Esophagus muscularis mucosa (tissue), 4 donors: ENCODE results near the gene MAGI3.

Experiments used
- CTCF ChIP-seq, 3 experiments: fragments of 200-600 bp in 2 of 3; fragments of 450-650 bp in 1 of 3; sonication (generic) in 2 of 3; IDR thresholded peaks; one replicate each; pipeline ENCODE4 v1.5.1; 2017 to 2019; ENCODE audit warnings: antibody characterized with exemption in 3 of 3, mild to moderate bottlenecking in 2 of 3, moderate library complexity in 1 of 3
- EP300 ChIP-seq: sonication (generic); formaldehyde crosslinking; IDR thresholded peaks from one replicate; pipeline ENCODE4 v1.6.1; 2017; ENCODE audit warnings: antibody characterized with exemption
- POLR2A ChIP-seq: fragments of 450-650 bp; IDR thresholded peaks from one replicate; pipeline ENCODE4 v1.6.1; 2017; ENCODE audit warnings: antibody characterized with exemption, moderate library complexity, mild to moderate bottlenecking, low read depth
- POLR2AphosphoS5 ChIP-seq, 2 donors: sonication (generic); formaldehyde crosslinking; IDR thresholded peaks; one replicate each; pipeline ENCODE4 v1.6.1; 2017; ENCODE audit warnings: antibody characterized with exemption in 2 of 2

GRCh38 chr1:113415310-113416070 lies 25.2 kb downstream of the MAGI3 start:
- no peak for TF ChIP-seq POLR2AphosphoS5 (IDR thresholded peaks at IDR 0.05)
- TF ChIP-seq EP300 = no peak
- no peak for TF ChIP-seq CTCF (IDR thresholded peaks at IDR 0.05)
- TF ChIP-seq POLR2A = no peak
